LNCAP (cell line): ENCODE results near the gene ABHD14A.

Source experiments
- CTCF ChIP-seq: fragments of 450-650 bp; IDR thresholded peaks from 2 replicates; pipeline ENCODE4 v1.5.1; 2017; ENCODE audit warnings: mild to moderate bottlenecking

Gene ABHD14A

DNA sequence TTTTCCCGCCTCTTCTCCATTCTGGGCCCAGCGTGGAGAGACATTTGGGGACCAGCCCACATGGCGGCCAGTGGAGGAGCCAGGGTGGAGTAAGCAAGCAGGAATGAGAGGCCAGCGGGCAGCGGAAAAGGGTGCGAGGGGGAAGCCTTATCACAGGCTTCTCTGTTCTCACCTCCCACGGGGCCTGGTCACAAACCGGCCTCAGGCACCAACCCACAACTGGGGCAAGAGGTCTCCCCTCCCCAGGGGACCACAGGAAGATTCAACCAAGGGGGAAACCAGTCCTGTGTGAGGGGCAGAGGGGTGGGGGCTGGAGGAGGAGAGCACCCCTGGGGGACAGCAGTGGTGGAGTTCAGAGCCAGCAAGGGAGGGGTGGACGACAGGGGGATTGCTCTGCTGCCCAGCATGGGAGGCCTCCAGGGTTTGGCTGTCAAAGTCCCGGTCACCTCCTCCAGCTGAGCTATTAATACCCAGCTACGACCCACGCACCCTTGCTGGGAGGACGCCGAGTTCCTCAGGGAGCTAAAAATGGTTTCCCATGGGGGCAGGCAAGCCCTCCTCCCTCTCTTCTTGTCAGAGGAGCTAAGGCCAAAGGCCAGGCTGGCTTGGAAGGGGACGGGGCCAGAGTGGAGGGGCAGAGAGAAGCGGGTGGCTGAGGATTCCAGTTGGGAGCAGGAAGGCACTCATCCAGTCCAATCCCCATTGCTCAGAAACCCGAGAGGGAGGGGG lies 44.7 kb downstream of the ABHD14A start:
- no peak for TF ChIP-seq CTCF

DNA sequence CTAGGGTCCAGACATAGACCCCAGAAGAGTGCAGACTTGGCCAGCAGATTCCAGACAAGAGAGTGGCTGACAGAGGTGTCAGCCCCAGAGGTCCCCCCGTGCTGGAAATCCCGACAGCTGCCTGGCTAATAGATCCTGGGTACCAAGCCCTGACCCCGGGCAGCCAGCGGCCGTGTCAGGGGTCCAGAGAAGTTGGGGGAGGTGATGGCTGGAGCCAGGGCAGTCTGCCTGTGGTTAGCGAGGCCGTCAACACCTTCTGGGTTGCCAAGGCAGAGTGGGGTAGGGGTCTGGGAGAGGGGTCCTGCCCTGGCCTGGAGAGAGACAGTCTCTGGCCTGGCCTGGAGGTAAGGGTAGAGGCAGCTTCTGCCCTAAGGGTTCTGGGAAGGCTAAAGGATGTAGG lies 45.9 kb downstream of the ABHD14A start:
- TF ChIP-seq CTCF: no peak

DNA sequence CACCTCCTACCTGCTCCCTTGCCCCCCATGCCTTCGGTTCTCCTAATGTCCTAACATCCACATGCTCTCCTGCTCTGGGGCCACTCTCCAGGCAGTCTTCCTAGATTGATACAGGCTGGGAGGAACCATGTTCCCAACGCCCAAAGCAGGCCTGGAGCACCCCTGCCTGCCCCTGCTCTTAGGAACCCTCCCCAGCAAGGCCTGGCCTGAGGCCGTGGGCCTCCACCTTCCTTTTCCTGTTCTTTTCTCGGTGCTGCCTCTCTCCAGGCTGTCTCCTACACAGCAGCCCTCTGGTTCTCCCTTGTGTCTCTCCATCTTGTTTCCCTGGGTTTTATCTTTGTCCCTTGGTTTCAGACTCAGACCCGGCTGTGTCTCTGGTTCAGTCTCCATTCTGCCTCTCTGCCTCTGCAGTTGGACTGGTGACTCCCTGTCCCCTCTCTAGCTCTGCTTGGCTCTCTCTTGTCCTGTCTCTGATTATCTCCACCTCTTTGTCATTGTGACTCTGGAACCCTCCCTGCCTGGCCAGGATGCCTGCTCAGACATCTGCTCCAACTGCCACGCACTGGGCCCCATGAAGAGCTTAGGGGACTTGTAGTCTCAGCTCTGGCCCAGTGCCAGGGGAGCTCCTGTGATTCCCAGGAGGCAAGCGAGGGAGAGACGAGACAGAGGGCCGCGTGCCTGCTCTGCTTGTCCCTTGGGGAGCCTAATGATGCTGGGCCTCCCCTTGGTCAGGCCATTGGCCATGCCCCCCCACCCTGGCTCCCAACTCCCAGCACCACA lies 46.8 kb downstream of the ABHD14A start:
- no peak for TF ChIP-seq CTCF

DNA sequence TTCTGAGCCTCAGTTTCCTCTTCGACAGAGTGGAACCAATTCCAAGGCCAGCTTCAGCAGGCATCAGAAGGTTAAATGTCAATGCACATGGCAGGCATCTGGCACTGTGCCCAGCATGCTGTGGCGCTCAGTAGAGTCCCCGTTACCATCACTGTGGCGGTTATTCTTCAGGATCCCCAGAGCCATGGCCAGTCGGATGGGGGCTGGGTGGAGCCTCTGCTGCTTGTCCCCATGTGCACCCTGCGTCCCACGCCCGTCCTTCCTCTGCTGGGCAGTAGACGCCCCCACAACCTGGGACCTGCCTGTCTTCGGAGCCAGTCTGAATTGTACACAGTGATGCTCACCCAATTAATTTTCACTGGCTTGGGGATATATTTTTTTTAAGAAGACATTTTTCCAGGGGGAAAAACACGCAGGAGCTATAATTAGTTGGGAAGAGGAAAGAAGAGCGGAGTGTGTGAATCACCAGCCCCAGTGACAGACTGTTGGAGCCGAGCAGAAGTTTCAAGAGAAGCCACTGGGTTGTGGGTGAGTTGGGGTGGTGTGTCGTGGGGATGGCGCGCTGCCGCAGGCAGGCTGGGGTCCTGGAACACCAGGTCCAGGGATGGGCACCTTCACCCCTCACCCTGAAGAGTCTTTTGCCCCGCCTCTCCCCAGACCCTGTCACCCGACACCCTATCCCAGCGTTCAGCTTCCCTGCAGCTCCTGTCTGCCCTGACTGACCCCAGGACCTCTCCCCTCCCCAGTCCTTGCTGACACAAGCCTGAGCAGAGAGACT lies 47.6 kb downstream of the ABHD14A start:
- TF ChIP-seq CTCF: no peak

- TF ChIP-seq CTCF: no peak
Measured at GRCh38 chr3:52023101-52023770, 48.4 kb downstream of the ABHD14A start.

DNA sequence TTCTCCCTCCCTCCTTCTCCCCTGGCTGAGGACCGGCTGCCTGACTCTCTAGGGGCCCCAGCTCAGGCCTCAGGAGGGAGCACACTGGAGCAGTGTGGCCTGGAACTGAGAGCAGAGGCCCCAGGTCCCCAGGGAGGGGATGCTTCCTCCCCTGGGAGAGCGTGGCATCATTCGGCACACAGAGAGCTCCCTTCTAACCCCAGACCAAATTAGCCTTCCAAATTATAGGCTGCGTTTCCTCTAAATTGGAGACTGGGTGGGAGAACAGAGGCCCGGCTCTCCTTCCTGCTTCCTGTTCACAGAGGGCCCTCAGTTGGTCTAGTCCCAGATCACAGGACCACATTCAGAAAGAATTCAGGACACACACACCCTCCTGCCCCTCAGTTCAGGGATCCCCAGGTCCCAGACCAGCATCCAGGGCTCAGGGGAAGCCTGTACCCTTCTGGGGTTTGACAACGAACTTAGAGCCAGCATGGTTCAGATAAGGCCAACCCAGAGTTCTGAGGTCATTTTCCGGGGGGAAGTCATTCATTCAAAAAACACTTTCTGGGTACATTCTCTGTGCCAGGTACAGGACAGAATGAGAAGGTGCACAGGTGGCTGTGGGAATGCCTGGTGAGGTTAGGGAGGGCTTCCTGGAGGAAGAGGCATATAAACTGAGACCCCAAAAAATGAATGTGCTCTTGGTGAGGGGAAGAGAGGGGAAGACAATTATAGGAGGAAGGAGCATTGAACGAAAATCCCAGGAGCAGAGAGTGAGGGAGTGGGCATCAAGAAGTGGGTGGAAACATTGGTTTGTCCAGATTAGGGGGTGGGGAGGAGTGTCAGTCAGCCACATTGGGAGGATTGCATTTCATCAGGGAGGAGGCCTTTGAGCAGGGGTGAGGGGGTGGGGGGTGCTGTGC lies 49.2 kb downstream of the ABHD14A start:
- no peak for TF ChIP-seq CTCF
